ENCODE data around the gene ABCA10. TPM values are rescaled to one million over a fixed set of nuclear protein-coding genes. Genes with fewer than 3 reads are reported as not detected.

The ABCA10 gene
- total and polyA plus RNA-seq, 2 experiments from 2014 or later = not detected

DNA sequence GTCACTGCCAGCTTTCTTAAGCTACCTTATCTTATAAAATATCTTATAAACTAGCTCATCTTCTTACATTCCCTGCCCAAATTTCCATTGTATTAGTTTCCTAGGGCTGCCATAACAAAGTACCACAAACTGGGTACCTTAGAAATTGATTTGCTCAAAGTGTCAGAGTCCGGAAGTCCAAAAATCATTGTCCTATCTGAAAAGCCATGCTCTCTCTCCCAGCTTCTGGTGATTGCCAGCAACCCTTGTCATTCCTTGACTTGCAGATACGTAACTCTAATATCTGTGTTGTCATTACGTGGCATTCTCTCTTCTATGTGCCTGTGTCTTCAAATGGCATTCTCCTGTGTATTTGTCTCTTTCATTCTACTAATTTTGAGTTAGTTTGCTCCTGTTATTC is 2.3 kb upstream of the ABCA10 start:
- DNase-seq (ENCODE audit: low spot score) (no peak), ATAC-seq (no peak)
- Mint-ChIP-seq H3K27me3 (ENCODE audit: insufficient read depth, low read depth, poor library complexity) (peaks cover 4% of the 10 kb centered on the region), H3K4me3 (no peak overlapping the region), H3K4me1 (no peaks in the 10 kb centered on the region; the same call in 2 of the 3 replicates), H3K36me3 (ENCODE audit: low read depth) (no peaks in the 10 kb centered on the region), H3K9me3 (peaks cover 5% of the 10 kb centered on the region; the same call in 1 of the 3 replicates), H3K27ac (no peak overlapping the region)
- H3K4me3 ChIP-seq = no peak overlapping the region
- H3K27me3 ChIP-seq (ENCODE audit: insufficient read depth) = no peaks in the 10 kb centered on the region
- no peak overlapping the region for H3K27ac ChIP-seq (ENCODE audit: low read depth)
- H3K9me2 ChIP-seq (ENCODE audit: insufficient read depth) = no peaks in the 10 kb centered on the region
- no peaks in the 10 kb centered on the region for H3K36me3 ChIP-seq (ENCODE audit: insufficient read depth)
- H3F3A ChIP-seq (replicated peaks; ENCODE audit: low read depth) = no peaks in the 10 kb centered on the region
- H3K79me2 ChIP-seq (replicated peaks; ENCODE audit: insufficient read depth) = no peaks in the 10 kb centered on the region
- no peak overlapping the region for H3K4me2 ChIP-seq
- H2AFZ ChIP-seq = no peak overlapping the region
- H3K4me1 ChIP-seq (ENCODE audit: insufficient read depth) = no peaks in the 10 kb centered on the region
- TF ChIP-seq NANOG (IDR thresholded peaks at IDR 0.05; ENCODE audit: borderline replicate concordance) (no peak), ZNF114 (CRISPR knock-in tag; IDR thresholded peaks at IDR 0.05) (no peak), EZH2phosphoT487 (IDR thresholded peaks at IDR 0.05; ENCODE audit: unreplicated experiment) (no peak)
- H4K20me1 ChIP-seq (replicated peaks; ENCODE audit: insufficient read depth) = no peaks in the 10 kb centered on the region

- DNase-seq (ENCODE audit: low spot score) (no peak), ATAC-seq (no peak)
- Histone ChIP-seq H3K4me1 (ENCODE audit: insufficient read depth) (no peaks in the 10 kb centered on the region; the same call in 1 of the 2 replicates), H3K9me2 (ENCODE audit: insufficient read depth) (no peaks in the 10 kb centered on the region), H3K27me3 (ENCODE audit: insufficient read depth) (no peaks in the 10 kb centered on the region), H3K27ac (ENCODE audit: low read depth) (no peak overlapping the region), H3F3A (replicated peaks; ENCODE audit: low read depth) (no peaks in the 10 kb centered on the region), H2AFZ (no peak overlapping the region), H3K79me2 (replicated peaks; ENCODE audit: insufficient read depth) (no peaks in the 10 kb centered on the region), H3K4me3 (no peak overlapping the region), H3K36me3 (ENCODE audit: insufficient read depth) (no peaks in the 10 kb centered on the region), H4K20me1 (replicated peaks; ENCODE audit: insufficient read depth) (no peaks in the 10 kb centered on the region), H3K4me2 (no peak overlapping the region)
- Mint-ChIP-seq H3K27ac (no peak overlapping the region), H3K27me3 (ENCODE audit: insufficient read depth, low read depth, poor library complexity) (peaks cover 2% of the 10 kb centered on the region), H3K9me3 (peaks cover 2% of the 10 kb centered on the region; the same call in 1 of the 3 replicates), H3K4me1 (no peaks in the 10 kb centered on the region), H3K36me3 (ENCODE audit: low read depth) (no peaks in the 10 kb centered on the region), H3K4me3 (no peak overlapping the region)
- no peak for TF ChIP-seq NANOG (IDR thresholded peaks at IDR 0.05; ENCODE audit: borderline replicate concordance)
- no peak for TF ChIP-seq STAT1 (IDR thresholded peaks at IDR 0.05; ENCODE audit: unreplicated experiment)
- TF ChIP-seq ZNF331 (CRISPR knock-in tag; IDR thresholded peaks at IDR 0.05; ENCODE audit: low read depth) = no peak
- TF ChIP-seq POLR2AphosphoS5 (IDR thresholded peaks at IDR 0.05; ENCODE audit: low read depth) = no peak
- no peak for TF ChIP-seq JUNB (IDR thresholded peaks at IDR 0.05; ENCODE audit: unreplicated experiment)
- TF ChIP-seq, protein P1, sequence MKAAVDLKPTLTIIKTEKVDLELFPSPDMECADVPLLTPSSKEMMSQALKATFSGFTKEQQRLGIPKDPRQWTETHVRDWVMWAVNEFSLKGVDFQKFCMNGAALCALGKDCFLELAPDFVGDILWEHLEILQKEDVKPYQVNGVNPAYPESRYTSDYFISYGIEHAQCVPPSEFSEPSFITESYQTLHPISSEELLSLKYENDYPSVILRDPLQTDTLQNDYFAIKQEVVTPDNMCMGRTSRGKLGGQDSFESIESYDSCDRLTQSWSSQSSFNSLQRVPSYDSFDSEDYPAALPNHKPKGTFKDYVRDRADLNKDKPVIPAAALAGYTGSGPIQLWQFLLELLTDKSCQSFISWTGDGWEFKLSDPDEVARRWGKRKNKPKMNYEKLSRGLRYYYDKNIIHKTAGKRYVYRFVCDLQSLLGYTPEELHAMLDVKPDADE (IDR thresholded peaks at IDR 0.05) = no peak
- no peak for TF ChIP-seq EZH2 (IDR thresholded peaks at IDR 0.05; ENCODE audit: low read depth, unreplicated experiment)
- TF ChIP-seq, protein P2, sequence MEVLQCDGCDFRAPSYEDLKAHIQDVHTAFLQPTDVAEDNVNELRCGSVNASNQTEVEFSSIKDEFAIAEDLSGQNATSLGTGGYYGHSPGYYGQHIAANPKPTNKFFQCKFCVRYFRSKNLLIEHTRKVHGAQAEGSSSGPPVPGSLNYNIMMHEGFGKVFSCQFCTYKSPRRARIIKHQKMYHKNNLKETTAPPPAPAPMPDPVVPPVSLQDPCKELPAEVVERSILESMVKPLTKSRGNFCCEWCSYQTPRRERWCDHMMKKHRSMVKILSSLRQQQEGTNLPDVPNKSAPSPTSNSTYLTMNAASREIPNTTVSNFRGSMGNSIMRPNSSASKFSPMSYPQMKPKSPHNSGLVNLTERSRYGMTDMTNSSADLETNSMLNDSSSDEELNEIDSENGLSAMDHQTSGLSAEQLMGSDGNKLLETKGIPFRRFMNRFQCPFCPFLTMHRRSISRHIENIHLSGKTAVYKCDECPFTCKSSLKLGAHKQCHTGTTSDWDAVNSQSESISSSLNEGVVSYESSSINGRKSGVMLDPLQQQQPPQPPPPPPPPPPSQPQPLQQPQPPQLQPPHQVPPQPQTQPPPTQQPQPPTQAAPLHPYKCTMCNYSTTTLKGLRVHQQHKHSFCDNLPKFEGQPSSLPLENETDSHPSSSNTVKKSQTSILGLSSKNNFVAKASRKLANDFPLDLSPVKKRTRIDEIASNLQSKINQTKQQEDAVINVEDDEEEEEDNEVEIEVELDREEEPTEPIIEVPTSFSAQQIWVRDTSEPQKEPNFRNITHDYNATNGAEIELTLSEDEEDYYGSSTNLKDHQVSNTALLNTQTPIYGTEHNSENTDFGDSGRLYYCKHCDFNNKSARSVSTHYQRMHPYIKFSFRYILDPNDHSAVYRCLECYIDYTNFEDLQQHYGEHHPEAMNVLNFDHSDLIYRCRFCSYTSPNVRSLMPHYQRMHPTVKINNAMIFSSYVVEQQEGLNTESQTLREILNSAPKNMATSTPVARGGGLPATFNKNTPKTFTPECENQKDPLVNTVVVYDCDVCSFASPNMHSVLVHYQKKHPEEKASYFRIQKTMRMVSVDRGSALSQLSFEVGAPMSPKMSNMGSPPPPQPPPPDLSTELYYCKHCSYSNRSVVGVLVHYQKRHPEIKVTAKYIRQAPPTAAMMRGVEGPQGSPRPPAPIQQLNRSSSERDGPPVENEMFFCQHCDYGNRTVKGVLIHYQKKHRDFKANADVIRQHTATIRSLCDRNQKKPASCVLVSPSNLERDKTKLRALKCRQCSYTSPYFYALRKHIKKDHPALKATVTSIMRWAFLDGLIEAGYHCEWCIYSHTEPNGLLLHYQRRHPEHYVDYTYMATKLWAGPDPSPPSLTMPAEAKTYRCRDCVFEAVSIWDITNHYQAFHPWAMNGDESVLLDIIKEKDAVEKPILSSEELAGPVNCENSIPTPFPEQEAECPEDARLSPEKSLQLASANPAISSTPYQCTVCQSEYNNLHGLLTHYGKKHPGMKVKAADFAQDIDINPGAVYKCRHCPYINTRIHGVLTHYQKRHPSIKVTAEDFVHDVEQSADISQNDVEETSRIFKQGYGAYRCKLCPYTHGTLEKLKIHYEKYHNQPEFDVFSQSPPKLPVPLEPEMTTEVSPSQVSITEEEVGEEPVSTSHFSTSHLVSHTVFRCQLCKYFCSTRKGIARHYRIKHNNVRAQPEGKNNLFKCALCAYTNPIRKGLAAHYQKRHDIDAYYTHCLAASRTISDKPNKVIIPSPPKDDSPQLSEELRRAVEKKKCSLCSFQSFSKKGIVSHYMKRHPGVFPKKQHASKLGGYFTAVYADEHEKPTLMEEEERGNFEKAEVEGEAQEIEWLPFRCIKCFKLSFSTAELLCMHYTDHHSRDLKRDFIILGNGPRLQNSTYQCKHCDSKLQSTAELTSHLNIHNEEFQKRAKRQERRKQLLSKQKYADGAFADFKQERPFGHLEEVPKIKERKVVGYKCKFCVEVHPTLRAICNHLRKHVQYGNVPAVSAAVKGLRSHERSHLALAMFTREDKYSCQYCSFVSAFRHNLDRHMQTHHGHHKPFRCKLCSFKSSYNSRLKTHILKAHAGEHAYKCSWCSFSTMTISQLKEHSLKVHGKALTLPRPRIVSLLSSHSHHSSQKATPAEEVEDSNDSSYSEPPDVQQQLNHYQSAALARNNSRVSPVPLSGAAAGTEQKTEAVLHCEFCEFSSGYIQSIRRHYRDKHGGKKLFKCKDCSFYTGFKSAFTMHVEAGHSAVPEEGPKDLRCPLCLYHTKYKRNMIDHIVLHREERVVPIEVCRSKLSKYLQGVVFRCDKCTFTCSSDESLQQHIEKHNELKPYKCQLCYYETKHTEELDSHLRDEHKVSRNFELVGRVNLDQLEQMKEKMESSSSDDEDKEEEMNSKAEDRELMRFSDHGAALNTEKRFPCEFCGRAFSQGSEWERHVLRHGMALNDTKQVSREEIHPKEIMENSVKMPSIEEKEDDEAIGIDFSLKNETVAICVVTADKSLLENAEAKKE (CRISPR knock-in tag; IDR thresholded peaks at IDR 0.05) = no peak
- no peak for TF ChIP-seq ZNF114 (CRISPR knock-in tag; IDR thresholded peaks at IDR 0.05)
- TF ChIP-seq, protein P3, sequence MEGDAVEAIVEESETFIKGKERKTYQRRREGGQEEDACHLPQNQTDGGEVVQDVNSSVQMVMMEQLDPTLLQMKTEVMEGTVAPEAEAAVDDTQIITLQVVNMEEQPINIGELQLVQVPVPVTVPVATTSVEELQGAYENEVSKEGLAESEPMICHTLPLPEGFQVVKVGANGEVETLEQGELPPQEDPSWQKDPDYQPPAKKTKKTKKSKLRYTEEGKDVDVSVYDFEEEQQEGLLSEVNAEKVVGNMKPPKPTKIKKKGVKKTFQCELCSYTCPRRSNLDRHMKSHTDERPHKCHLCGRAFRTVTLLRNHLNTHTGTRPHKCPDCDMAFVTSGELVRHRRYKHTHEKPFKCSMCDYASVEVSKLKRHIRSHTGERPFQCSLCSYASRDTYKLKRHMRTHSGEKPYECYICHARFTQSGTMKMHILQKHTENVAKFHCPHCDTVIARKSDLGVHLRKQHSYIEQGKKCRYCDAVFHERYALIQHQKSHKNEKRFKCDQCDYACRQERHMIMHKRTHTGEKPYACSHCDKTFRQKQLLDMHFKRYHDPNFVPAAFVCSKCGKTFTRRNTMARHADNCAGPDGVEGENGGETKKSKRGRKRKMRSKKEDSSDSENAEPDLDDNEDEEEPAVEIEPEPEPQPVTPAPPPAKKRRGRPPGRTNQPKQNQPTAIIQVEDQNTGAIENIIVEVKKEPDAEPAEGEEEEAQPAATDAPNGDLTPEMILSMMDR (conservative IDR thresholded peaks at IDR 0.05; ENCODE audit: low read depth in 2 of 2) = no peak
- TF ChIP-seq EZH2phosphoT487 (IDR thresholded peaks at IDR 0.05; ENCODE audit: unreplicated experiment) = no peak
- TF ChIP-seq CREB1 (CRISPR knock-in tag; IDR thresholded peaks at IDR 0.05; ENCODE audit: low read depth) = no peak
These were observed 606 bp downstream of the ABCA10 start for GRCh38 chr17:69228018-69228417.
